Astrocyte (in vitro differentiated cells and primary cell): ENCODE measurements around the gene TIAL1.

Experiments used
- EZH2 ChIP-seq: IDR thresholded peaks from 2 replicates; pipeline ENCODE4 v1.6.1; 2012; ENCODE audit warnings: mild to moderate bottlenecking, low read length, inconsistent platforms; ENCODE audit not compliant: insufficient read depth
- TF ChIP-seq, protein P1 (sequence below): IDR thresholded peaks from 2 replicates; pipeline ENCODE4 v1.5.1; 2011; ENCODE audit warnings: low read depth, mild to moderate bottlenecking, inconsistent platforms, low read length, moderate library complexity; ENCODE audit not compliant: insufficient read depth

DNA sequence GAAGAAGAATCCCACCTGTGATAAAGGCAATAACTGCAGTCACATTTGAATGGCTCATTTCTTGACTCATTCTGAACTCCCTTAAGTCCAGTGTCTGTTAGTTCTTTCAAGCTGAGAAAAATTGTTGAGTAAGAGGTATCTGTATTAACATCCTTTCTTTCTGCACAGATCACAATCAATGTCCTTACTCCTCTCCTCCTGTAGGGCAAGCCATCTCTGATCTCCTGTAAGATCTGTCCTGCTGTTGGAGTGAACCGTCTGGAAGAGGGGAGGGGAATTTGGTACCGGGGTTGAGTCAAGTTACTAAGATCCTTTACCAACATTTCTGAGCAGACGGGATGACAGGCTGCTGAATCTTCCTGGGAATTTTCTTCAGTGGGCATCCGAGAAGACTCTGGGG, 34.7 kb downstream of the TIAL1 start:
- no peak for TF ChIP-seq EZH2
- TF ChIP-seq, protein P1, sequence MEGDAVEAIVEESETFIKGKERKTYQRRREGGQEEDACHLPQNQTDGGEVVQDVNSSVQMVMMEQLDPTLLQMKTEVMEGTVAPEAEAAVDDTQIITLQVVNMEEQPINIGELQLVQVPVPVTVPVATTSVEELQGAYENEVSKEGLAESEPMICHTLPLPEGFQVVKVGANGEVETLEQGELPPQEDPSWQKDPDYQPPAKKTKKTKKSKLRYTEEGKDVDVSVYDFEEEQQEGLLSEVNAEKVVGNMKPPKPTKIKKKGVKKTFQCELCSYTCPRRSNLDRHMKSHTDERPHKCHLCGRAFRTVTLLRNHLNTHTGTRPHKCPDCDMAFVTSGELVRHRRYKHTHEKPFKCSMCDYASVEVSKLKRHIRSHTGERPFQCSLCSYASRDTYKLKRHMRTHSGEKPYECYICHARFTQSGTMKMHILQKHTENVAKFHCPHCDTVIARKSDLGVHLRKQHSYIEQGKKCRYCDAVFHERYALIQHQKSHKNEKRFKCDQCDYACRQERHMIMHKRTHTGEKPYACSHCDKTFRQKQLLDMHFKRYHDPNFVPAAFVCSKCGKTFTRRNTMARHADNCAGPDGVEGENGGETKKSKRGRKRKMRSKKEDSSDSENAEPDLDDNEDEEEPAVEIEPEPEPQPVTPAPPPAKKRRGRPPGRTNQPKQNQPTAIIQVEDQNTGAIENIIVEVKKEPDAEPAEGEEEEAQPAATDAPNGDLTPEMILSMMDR = no peak
